ENCODE results near the gene ROR1. TPM values are rescaled to one million over a fixed set of nuclear protein-coding genes. Genes with fewer than 3 reads are reported as not detected.

Gene ROR1
- total RNA-seq, 1 donor from 2014 or later = 30.3 TPM

DNA sequence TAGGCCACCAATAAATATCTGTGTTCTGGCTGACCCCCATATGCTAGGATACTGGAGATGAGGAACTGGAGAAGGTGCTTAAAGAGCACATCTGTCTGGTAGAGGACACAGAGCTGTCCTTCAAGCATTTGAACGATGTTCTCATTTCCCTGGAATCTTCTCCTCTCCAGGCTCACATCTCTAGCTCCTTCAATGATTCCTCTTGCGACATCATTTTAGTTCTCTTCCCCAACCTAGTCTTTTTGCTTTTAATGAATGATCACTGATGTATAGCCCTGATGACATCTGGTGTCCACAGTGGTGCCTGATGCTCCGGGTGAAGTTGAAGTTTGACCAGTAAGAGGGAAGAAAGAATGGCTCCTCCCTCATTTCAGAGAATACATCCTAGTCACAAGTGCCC, 348.8 kb downstream of the ROR1 start:
- Histone ChIP-seq H2AFZ (replicated peaks) (no peak overlapping the region), H3K9me3 (ENCODE audit: low read depth) (no peaks in the 10 kb centered on the region), H3K36me3 (no peaks in the 10 kb centered on the region), H3K9ac (no peak overlapping the region), H3K27ac (no peak overlapping the region), H3K4me2 (no peak overlapping the region), H3K79me2 (ENCODE audit: low read depth) (peaks cover 16% of the 10 kb centered on the region), H3K4me3 (no peak overlapping the region), H3K4me1 (peaks cover 6% of the 10 kb centered on the region), H3F3A (ENCODE audit: low read depth) (no peaks in the 10 kb centered on the region), H4K20me1 (ENCODE audit: low read depth) (no peaks in the 10 kb centered on the region), H3K27me3 (no peaks in the 10 kb centered on the region)
- Mint-ChIP-seq H3K4me1 (no peaks in the 10 kb centered on the region), H3K27ac (no peak overlapping the region), H3K27me3 (ENCODE audit: insufficient read depth, low read depth) (no peaks in the 10 kb centered on the region), H3K4me3 (no peak overlapping the region), H3K36me3 (no peaks in the 10 kb centered on the region), H3K9me3 (no peaks in the 10 kb centered on the region)
- no peak for TF ChIP-seq EZH2 (IDR thresholded peaks at IDR 0.05)
- TF ChIP-seq EZH2phosphoT487 (IDR thresholded peaks at IDR 0.05) = no peak
- TF ChIP-seq, protein P1, sequence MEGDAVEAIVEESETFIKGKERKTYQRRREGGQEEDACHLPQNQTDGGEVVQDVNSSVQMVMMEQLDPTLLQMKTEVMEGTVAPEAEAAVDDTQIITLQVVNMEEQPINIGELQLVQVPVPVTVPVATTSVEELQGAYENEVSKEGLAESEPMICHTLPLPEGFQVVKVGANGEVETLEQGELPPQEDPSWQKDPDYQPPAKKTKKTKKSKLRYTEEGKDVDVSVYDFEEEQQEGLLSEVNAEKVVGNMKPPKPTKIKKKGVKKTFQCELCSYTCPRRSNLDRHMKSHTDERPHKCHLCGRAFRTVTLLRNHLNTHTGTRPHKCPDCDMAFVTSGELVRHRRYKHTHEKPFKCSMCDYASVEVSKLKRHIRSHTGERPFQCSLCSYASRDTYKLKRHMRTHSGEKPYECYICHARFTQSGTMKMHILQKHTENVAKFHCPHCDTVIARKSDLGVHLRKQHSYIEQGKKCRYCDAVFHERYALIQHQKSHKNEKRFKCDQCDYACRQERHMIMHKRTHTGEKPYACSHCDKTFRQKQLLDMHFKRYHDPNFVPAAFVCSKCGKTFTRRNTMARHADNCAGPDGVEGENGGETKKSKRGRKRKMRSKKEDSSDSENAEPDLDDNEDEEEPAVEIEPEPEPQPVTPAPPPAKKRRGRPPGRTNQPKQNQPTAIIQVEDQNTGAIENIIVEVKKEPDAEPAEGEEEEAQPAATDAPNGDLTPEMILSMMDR (IDR thresholded peaks at IDR 0.05) = no peak
- no peak for DNase-seq (ENCODE audit: low spot score)

DNA sequence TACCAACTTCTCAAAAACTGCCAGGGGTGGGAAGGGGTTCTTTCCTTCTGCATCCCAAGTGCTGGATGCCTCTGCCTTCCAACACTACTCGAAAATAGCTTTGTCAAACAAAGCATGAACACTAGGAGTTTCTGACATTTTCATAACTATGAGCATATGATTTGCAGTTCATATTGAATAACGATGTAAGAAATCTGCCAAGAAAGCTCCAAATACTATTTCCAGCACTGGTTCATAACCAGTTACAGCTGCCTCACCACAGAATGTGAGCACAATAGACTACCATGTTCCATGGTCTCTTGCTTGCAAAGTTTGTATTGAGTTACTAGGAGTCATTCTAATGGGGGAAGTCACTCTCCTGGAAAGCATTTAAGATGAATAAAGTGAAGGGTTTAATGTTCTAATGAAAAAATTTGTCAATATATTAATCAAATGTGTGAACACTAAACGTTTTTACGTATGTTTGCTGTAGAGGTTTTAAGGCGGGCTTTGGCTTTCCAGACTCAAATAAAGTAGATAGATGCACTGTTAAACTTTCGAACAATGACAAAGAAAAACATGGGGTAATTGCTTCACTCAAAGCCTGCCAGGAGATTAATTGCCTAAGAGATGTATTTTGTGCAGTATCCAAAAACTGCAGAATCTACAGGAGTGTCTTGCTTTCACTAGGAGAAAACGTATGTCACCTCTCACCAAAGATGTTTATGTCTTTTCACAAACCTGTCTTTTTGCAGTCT, 351.1 kb downstream of the ROR1 start:
- Histone ChIP-seq H4K20me1 (ENCODE audit: low read depth) (no peaks in the 10 kb centered on the region), H3F3A (ENCODE audit: low read depth) (no peaks in the 10 kb centered on the region), H2AFZ (replicated peaks) (no peak overlapping the region), H3K79me2 (ENCODE audit: low read depth) (peaks cover 14% of the 10 kb centered on the region), H3K4me3 (no peak overlapping the region), H3K4me1 (peaks cover 6% of the 10 kb centered on the region), H3K27ac (no peak overlapping the region), H3K27me3 (no peaks in the 10 kb centered on the region), H3K9me3 (ENCODE audit: low read depth) (no peaks in the 10 kb centered on the region), H3K4me2 (no peak overlapping the region), H3K9ac (no peak overlapping the region), H3K36me3 (no peaks in the 10 kb centered on the region)
- TF ChIP-seq EZH2phosphoT487 (IDR thresholded peaks at IDR 0.05) = no peak
- TF ChIP-seq, protein P1 (IDR thresholded peaks at IDR 0.05) = no peak
- TF ChIP-seq EZH2 (IDR thresholded peaks at IDR 0.05) = no peak
- Mint-ChIP-seq H3K4me3 (no peak overlapping the region), H3K4me1 (no peaks in the 10 kb centered on the region), H3K27me3 (ENCODE audit: insufficient read depth, low read depth) (no peaks in the 10 kb centered on the region), H3K36me3 (no peaks in the 10 kb centered on the region), H3K27ac (no peak overlapping the region), H3K9me3 (no peaks in the 10 kb centered on the region)
- no peak for DNase-seq (ENCODE audit: low spot score)

DNA sequence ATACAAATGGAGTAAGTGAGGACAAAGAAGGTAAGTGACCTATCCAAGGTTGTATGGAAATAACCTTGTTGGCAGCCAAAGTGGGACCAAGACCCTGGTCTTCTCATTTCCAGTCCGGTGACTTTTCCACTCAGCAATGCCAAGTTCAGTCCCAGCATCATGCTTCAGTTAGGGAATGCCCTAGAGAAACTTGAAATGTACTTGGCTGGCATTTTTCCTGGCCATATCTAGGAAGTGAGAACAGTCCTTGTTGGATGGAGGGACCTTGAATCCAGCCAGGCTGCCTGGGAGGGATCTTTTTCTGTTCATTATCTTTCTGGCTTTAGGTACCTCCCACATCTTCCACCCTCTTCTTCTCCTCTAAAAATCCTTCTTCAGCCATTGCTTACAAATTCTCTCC, 352.8 kb downstream of the ROR1 start:
- H3K4me3 Mint-ChIP-seq = no peak overlapping the region
- no peak overlapping the region for H3K9ac ChIP-seq
- H3K27ac ChIP-seq = no peak overlapping the region
- H3K9me3 ChIP-seq (ENCODE audit: low read depth) = no peaks in the 10 kb centered on the region
- no peaks in the 10 kb centered on the region for H3F3A ChIP-seq (ENCODE audit: low read depth)
- H3K79me2 ChIP-seq (ENCODE audit: low read depth) = peaks cover 6% of the 10 kb centered on the region
- H3K27ac Mint-ChIP-seq = no peak overlapping the region
- H3K27me3 ChIP-seq = no peaks in the 10 kb centered on the region
- no peak for TF ChIP-seq EZH2 (IDR thresholded peaks at IDR 0.05)
- TF ChIP-seq, protein P1 (IDR thresholded peaks at IDR 0.05) = no peak
- no peak for TF ChIP-seq EZH2phosphoT487 (IDR thresholded peaks at IDR 0.05)
- H3K4me2 ChIP-seq = no peak overlapping the region
- peaks cover 12% of the 10 kb centered on the region for H3K4me1 ChIP-seq
- peaks cover 12% of the 10 kb centered on the region for H3K4me1 Mint-ChIP-seq
- no peaks in the 10 kb centered on the region for H3K36me3 ChIP-seq
- no peaks in the 10 kb centered on the region for H3K27me3 Mint-ChIP-seq (ENCODE audit: insufficient read depth, low read depth)
- H2AFZ ChIP-seq (replicated peaks) = no peak overlapping the region
- no peak overlapping the region for H3K4me3 ChIP-seq
- DNase-seq (ENCODE audit: low spot score) = no peak
- H4K20me1 ChIP-seq (ENCODE audit: low read depth) = no peaks in the 10 kb centered on the region
- no peaks in the 10 kb centered on the region for H3K9me3 Mint-ChIP-seq
- no peaks in the 10 kb centered on the region for H3K36me3 Mint-ChIP-seq

All from neural progenitor cell (in vitro differentiated cells).